ENCODE measurements around the gene PRF1.
A peak's percentile ranks its signal among the peaks of the same experiment; 100 is the strongest.

Gene PRF1

DNA sequence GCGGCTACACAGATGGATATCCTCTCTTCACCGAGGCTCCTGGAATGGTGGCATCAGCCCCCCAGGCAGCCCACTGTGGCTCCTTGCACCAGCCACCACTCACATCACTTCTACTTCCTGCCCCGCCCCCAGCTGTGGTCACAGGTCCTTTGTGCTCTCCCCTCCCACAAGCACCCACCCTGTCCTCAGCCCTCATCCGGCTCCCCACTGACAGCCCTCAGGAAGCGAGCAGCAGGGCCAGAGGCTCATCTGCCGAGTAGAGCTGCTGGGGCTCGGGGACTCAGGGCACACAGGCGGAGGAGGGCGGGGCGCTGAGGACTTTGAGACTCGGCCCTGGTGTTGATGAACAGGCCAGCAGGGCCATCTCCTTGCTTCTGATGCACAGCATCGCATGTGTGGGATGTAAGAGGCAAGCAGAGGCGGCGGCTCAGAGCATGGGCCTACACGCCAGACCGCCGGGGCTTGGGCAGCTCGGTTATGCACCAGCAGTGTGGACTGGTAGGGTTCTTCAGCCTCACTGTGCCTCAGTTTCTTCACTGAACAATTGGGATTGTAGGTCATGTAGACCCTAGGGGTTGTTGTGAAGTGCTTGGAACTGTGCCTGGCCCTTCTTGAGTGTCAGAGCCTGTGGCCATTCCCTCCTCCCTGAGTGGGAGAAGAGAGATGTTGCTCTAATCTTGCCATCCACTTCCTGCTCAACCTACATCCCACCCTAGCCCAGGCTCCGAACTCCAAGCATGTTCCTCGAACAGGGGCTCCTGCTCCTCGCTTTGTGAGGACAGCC, at the start of gene PRF1:
TSS of gene PRF1 (minus strand) at position 77 of the 784 bp plus-strand sequence. CDS start 1,839 bp downstream, outside the sequence.
- TF ChIP-seq, protein P1, sequence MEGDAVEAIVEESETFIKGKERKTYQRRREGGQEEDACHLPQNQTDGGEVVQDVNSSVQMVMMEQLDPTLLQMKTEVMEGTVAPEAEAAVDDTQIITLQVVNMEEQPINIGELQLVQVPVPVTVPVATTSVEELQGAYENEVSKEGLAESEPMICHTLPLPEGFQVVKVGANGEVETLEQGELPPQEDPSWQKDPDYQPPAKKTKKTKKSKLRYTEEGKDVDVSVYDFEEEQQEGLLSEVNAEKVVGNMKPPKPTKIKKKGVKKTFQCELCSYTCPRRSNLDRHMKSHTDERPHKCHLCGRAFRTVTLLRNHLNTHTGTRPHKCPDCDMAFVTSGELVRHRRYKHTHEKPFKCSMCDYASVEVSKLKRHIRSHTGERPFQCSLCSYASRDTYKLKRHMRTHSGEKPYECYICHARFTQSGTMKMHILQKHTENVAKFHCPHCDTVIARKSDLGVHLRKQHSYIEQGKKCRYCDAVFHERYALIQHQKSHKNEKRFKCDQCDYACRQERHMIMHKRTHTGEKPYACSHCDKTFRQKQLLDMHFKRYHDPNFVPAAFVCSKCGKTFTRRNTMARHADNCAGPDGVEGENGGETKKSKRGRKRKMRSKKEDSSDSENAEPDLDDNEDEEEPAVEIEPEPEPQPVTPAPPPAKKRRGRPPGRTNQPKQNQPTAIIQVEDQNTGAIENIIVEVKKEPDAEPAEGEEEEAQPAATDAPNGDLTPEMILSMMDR (IDR thresholded peaks at IDR 0.05; ENCODE audit: insufficient read depth, low read length, poor library complexity, severe bottlenecking) = no peak
- Histone ChIP-seq H3K36me3 (ENCODE audit: control insufficient read depth, insufficient read depth, low read length) (no peaks in the 10 kb centered on the region; the same call in 1 of the 2 replicates), H3K4me3 (replicated peaks; ENCODE audit: low read depth, low read length) (peak within 1 kb of the TSS; percentile 30), H3K27me3 (replicated peaks; ENCODE audit: control insufficient read depth, insufficient read depth, low read length) (no peaks in the 10 kb centered on the region)
- DNase-seq (ENCODE audit: extremely low read depth, insufficient read length) = peak; percentile 46

DNA sequence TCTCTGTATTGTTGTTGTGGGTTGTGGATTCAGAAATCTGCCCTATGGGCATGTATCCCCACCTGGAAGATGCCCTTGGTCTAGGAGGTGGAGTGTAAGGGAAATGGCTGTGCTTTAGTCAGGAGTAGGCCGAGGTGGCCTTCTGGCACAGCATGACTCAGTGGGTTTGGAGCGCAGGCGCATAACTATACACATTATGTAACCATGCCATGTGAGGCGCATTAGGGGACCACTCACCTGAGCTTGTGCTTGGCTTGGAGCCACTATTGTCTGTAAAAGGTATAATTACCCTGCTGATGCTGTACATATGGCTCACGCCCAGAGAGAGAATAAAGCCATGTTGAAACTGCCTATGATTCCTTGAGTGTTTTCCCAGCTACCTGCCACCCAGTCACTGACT, 49.1 kb upstream of the PRF1 start:
- no peak for DNase-seq (ENCODE audit: extremely low read depth, insufficient read length)
- Histone ChIP-seq H3K36me3 (ENCODE audit: control insufficient read depth, insufficient read depth, low read length) (no peaks in the 10 kb centered on the region), H3K27me3 (replicated peaks; ENCODE audit: control insufficient read depth, insufficient read depth, low read length) (no peaks in the 10 kb centered on the region), H3K4me3 (replicated peaks; ENCODE audit: low read depth, low read length) (no peak overlapping the region)
- TF ChIP-seq, protein P1 (IDR thresholded peaks at IDR 0.05; ENCODE audit: insufficient read depth, low read length, poor library complexity, severe bottlenecking) = no peak

DNA sequence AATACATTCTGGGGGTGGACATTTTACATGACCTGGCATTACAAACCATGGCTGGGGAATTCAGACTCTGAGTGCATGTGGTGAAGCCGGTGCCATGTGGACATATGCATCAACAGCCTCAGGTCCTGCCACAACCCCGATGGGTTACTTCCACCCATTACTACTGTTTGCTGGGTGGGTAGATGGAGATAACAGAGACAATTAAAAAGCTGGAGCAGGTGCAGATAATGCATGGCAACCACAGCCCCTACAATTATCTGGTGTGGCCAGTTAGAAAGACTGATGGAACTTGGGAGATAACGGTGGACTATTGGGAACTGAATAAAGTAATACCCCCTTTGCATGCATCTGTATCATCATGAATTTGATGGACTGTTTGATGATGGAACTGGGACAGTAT, 48.2 kb upstream of the PRF1 start:
- Histone ChIP-seq H3K4me3 (replicated peaks; ENCODE audit: low read depth, low read length) (no peak overlapping the region), H3K27me3 (replicated peaks; ENCODE audit: control insufficient read depth, insufficient read depth, low read length) (no peaks in the 10 kb centered on the region), H3K36me3 (ENCODE audit: control insufficient read depth, insufficient read depth, low read length) (no peaks in the 10 kb centered on the region)
- DNase-seq (ENCODE audit: extremely low read depth, insufficient read length) = no peak
- TF ChIP-seq, protein P1 (IDR thresholded peaks at IDR 0.05; ENCODE audit: insufficient read depth, low read length, poor library complexity, severe bottlenecking) = no peak

- H3K4me3 ChIP-seq (replicated peaks; ENCODE audit: low read depth, low read length) = no peak overlapping the region
- DNase-seq (ENCODE audit: extremely low read depth, insufficient read length) = no peak
- H3K36me3 ChIP-seq (ENCODE audit: control insufficient read depth, insufficient read depth, low read length) = no peaks in the 10 kb centered on the region
- H3K27me3 ChIP-seq (replicated peaks; ENCODE audit: control insufficient read depth, insufficient read depth, low read length) = no peaks in the 10 kb centered on the region
- TF ChIP-seq, protein P1 (IDR thresholded peaks at IDR 0.05; ENCODE audit: insufficient read depth, low read length, poor library complexity, severe bottlenecking) = no peak
These were observed 47.6 kb upstream of the PRF1 start for GRCh38 chr10:70650104-70650503.

DNA sequence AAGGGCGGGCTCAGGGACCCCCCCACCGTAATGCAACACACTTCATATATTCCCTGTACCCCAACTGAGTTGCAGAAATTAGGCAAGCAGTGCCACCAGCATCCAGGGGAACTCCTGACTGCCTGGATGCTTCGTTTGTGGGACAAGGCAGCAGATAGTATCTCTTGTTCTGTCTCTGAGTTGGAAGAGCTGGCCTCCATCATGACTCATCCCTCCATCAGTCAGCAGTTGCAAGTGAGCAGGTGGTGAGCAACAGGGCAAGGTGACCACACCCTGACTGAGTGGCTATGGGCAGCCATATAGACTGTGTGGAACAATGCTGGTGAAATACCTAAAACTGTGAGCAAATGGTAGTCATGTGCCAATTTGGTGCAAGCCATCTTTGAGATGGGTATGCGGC, 47.0 kb upstream of the PRF1 start:
- H3K27me3 ChIP-seq (replicated peaks; ENCODE audit: control insufficient read depth, insufficient read depth, low read length) = no peaks in the 10 kb centered on the region
- TF ChIP-seq, protein P1 (IDR thresholded peaks at IDR 0.05; ENCODE audit: insufficient read depth, low read length, poor library complexity, severe bottlenecking) = no peak
- H3K36me3 ChIP-seq (ENCODE audit: control insufficient read depth, insufficient read depth, low read length) = no peaks in the 10 kb centered on the region
- no peak overlapping the region for H3K4me3 ChIP-seq (replicated peaks; ENCODE audit: low read depth, low read length)
- no peak for DNase-seq (ENCODE audit: extremely low read depth, insufficient read length)

Measured in GM06990 (cell line).